DMS 273 treated with DMSO at 0.1 percent for 48 hours (cell line): ENCODE measurements around the gene ASIC4.

Source experiments
- DNase-seq: peaks from one replicate; lab custom pipeline; 2025; lab: John Stamatoyannopoulos, UW

ASIC4 gene

DNA sequence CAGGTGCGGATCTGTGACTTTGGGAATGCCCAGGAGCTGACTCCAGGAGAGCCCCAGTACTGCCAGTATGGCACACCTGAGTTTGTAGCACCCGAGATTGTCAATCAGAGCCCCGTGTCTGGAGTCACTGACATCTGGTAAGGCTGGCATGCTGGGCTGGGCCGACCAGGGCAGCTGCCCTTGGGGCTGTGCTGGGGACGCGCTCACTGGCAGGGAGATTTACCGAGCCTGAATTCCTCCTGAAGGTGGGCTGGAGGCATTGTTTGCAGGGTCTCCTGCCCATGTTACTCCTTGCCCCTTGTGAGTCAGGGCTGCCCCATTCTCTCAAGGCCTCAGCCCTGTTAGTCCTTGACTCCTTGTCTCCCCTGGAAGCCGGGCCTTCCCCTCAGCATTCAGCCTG is 34.3 kb upstream of the ASIC4 start:
- no peak for DNase-seq

DNA sequence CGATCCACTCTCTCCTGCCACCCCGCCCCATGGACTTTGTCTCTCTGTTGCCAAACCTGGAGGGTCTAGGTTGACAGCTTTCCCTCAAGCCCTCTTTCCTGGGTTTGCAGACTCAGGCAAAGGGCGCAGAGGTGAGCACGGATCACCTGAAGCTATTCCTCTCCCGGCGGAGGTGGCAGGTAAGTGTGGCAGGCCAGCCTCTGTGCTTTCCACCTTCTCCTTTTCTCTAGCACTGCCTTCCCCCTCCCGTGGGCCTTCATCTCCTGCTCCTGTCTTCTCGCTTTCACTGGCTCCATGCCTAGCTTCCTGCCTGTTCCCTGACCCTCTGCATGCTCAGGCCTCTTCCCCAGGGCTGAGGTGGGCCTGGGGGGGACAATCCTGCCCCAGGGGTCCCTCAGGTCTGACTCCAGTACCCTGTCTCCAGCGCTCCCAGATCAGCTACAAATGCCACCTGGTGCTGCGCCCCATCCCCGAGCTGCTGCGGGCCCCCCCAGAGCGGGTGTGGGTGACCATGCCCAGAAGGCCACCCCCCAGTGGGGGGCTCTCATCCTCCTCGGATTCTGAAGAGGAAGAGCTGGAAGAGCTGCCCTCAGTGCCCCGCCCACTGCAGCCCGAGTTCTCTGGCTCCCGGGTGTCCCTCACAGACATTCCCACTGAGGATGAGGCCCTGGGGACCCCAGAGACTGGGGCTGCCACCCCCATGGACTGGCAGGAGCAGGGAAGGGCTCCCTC is 31.4 kb upstream of the ASIC4 start:
- no peak for DNase-seq

DNA sequence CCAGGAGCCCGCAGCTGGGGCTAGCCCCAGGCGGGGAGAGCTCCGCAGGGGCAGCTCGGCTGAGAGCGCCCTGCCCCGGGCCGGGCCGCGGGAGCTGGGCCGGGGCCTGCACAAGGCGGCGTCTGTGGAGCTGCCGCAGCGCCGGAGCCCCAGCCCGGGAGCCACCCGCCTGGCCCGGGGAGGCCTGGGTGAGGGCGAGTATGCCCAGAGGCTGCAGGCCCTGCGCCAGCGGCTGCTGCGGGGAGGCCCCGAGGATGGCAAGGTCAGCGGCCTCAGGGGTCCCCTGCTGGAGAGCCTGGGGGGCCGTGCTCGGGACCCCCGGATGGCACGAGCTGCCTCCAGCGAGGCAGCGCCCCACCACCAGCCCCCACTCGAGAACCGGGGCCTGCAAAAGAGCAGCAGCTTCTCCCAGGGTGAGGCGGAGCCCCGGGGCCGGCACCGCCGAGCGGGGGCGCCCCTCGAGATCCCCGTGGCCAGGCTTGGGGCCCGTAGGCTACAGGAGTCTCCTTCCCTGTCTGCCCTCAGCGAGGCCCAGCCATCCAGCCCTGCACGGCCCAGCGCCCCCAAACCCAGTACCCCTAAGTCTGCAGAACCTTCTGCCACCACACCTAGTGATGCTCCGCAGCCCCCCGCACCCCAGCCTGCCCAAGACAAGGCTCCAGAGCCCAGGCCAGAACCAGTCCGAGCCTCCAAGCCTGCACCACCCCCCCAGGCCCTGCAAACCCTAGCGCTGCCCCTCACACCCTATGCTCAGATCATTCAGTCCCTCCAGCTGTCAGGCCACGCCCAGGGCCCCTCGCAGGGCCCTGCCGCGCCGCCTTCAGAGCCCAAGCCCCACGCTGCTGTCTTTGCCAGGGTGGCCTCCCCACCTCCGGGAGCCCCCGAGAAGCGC is 30.6 kb upstream of the ASIC4 start:
- DNase-seq: no peak

DNA sequence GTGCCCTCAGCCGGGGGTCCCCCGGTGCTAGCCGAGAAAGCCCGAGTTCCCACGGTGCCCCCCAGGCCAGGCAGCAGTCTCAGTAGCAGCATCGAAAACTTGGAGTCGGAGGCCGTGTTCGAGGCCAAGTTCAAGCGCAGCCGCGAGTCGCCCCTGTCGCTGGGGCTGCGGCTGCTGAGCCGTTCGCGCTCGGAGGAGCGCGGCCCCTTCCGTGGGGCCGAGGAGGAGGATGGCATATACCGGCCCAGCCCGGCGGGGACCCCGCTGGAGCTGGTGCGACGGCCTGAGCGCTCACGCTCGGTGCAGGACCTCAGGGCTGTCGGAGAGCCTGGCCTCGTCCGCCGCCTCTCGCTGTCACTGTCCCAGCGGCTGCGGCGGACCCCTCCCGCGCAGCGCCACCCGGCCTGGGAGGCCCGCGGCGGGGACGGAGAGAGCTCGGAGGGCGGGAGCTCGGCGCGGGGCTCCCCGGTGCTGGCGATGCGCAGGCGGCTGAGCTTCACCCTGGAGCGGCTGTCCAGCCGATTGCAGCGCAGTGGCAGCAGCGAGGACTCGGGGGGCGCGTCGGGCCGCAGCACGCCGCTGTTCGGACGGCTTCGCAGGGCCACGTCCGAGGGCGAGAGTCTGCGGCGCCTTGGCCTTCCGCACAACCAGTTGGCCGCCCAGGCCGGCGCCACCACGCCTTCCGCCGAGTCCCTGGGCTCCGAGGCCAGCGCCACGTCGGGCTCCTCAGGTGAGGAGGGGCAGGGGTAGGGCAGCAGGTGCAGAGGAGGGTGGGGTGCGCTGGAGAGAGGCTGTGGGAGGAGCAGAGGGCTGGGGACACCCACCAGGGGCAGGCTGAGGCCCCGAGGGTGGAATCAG is 29.7 kb upstream of the ASIC4 start:
- no peak for DNase-seq

DNA sequence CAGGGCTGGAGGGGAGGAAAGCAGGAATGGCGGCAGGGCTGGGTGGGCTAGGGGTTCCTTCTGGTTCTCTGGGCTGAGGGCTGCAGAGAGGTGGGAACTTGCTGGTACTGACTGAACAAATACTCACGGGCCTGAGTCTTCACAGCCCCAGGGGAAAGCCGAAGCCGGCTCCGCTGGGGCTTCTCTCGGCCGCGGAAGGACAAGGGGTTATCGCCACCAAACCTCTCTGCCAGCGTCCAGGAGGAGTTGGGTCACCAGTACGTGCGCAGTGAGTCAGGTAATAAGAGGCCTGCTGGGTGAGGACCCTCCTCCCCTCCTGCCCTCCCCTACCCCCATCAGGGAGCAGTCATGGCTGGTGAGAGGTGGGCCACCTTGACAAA is 29.1 kb upstream of the ASIC4 start:
- DNase-seq: no peak

DNA sequence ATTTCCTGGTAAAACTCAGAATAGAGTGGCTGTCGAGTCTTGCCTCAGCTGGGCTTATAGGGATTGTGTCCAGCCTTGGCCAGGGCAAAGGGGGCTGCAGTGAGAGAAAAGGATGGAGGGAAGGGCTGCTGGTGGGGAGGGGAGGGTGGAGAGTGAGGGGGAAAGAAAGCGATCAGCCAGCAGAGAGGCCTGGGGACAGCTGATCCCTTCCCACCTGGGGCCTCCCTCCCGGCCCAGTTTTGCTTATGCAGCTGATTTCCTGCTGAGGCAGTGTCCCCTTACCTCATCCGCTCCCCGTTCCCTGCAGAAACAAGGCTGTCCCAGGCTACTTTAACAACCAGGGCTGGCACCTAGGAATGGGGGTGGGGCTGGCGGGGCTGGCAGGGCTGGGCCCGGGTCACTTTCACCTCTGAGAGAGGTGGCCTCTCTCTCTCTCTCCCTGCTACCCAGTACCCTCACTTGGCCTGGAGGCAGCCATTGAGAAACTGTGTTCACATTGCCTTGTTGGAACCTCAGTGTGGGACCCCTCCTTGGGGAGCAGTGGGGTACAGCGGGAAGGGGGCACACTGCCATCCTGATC is 27.8 kb upstream of the ASIC4 start:
- DNase-seq: no peak

DNA sequence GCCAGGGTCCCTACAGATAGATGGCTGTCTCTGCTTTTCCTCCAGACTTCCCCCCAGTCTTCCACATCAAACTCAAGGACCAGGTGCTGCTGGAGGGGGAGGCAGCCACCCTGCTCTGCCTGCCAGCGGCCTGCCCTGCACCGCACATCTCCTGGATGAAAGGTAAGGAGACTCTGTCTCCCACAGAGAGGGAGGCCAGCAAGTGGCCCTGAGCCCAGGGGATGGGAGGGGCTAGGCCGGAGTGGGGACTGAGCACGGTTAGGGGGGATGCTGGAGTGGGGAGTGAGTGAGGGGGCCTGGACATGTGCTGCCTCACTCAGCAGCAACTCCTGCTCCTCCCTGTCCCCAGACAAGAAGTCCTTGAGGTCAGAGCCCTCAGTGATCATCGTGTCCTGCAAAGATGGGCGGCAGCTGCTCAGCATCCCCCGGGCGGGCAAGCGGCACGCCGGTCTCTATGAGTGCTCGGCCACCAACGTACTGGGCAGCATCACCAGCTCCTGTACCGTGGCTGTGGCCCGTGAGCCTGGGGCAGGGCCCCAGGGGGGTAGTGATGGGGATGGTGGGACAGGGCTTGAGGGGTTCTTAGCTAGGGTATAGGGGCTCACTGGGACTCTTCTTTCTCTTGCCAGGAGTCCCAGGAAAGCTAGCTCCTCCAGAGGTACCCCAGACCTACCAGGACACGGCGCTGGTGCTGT is 26.0 kb upstream of the ASIC4 start:
- no peak for DNase-seq

DNA sequence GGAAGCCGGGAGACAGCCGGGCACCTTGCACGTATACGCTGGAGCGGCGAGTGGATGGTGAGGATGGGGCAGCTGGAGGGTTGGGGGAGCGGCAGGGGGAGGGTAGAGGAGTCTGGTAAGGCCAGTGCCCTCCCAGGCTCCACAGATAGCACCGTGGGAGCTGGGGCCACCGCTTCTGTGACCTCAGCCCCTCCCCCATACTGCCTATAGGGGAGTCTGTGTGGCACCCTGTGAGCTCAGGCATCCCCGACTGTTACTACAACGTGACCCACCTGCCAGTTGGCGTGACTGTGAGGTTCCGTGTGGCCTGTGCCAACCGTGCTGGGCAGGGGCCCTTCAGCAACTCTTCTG is 25.5 kb upstream of the ASIC4 start:
- no peak for DNase-seq

DNA sequence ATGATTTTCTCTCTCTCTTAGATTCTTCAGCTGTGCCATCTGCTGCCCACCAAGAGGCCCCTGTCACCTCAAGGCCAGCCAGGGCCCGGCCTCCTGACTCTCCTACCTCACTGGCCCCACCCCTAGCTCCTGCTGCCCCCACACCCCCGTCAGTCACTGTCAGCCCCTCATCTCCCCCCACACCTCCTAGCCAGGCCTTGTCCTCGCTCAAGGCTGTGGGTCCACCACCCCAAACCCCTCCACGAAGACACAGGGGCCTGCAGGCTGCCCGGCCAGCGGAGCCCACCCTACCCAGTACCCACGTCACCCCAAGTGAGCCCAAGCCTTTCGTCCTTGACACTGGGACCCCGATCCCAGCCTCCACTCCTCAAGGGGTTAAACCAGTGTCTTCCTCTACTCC is 25.0 kb upstream of the ASIC4 start:
- no peak for DNase-seq

DNA sequence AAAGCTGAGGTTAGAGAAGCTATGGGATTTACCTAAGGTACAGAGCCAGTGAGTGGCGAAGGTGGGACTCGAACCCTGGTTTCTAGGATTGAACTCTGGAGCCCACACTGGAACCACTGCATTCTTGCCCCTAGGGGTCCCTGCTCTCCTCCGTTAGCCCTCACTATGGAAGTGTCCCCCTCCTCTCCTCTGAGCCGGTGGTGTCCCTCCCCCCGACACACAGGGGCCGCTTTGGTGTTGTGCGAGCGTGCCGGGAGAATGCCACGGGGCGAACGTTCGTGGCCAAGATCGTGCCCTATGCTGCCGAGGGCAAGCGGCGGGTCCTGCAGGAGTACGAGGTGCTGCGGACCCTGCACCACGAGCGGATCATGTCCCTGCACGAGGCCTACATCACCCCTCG is 24.1 kb upstream of the ASIC4 start:
- no peak for DNase-seq

DNA sequence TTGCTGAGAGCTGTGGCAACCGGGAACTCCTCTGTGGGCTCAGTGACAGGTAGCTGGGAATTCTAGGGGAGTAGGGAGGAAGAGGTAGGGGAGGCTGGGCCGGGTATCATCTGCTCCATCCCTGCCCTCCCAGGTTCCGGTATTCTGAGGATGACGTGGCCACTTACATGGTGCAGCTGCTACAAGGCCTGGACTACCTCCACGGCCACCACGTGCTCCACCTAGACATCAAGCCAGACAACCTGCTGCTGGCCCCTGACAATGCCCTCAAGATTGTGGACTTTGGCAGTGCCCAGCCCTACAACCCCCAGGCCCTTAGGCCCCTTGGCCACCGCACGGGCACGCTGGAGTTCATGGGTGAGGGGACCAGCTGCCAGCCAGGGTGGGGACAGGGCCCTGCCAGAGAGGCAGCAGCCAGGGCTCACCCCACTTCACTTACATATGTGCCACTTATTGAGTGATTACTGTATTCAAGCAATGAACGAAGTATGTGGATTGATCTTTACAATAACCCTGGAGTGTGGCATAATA is 23.6 kb upstream of the ASIC4 start:
- DNase-seq: no peak

DNA sequence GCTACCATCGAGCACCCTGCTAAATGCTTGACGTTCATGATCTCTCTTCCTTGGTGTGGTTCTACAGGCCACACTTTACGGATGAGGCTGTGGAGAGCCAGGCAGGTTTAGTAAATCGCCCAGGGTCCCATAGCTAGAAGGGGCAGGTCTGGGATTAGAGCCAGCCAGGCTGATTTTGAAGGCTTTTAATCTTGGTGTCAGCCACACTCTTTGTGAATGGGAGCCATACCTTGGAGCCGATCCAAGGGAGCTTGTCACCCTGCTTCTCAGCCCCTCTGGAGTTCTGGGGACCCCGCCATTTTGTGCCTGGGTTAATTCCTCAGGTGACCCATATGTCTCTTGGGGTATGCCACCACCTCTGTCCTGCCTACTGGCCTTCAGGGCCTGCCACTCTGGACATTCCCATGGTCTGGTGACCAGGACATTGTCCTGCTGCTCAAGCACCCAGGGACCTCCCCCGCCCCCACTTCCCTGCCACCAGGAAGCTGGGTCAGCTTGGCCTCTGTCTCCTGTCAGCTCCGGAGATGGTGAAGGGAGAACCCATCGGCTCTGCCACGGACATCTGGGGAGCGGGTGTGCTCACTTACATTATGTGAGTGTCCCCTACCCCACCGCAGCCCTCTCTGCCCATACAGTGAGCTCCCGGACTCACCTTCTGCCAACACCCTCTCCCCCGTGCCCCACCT is 22.9 kb upstream of the ASIC4 start:
- DNase-seq: no peak

DNA sequence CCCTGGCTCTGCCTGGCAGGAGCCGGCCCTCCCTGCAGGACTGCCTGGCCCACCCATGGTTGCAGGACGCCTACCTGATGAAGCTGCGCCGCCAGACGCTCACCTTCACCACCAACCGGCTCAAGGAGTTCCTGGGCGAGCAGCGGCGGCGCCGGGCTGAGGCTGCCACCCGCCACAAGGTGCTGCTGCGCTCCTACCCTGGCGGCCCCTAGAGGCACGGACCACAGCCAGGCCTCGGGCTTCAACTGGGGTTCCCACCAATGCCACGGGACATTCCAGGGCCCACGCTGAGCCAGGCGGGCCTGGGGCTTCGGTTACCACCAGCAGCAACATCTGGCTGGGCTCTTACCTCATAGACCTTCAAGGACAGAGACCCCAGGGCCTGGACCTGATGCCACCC is 21.7 kb upstream of the ASIC4 start:
- DNase-seq: no peak

DNA sequence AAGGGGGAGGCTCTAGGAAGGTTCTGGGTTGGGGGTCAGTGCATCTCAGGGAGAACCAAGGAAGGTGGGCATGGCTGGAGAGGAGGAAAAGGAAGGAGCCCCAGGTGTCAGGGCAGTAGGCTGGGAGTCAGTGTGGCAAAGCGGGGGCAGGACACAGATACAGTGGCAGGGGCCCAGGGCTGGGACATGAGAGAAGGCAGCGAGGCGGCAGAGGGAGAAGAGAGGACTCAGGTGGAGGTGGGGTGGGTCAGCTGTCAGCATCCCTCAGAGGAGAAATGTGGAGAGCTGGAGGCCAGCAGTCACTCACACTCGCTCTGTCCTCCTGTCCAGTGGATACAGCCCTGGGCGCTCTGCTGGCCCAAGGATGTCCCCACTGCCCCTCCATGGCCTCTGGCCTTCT is 21.2 kb upstream of the ASIC4 start:
- DNase-seq: no peak

DNA sequence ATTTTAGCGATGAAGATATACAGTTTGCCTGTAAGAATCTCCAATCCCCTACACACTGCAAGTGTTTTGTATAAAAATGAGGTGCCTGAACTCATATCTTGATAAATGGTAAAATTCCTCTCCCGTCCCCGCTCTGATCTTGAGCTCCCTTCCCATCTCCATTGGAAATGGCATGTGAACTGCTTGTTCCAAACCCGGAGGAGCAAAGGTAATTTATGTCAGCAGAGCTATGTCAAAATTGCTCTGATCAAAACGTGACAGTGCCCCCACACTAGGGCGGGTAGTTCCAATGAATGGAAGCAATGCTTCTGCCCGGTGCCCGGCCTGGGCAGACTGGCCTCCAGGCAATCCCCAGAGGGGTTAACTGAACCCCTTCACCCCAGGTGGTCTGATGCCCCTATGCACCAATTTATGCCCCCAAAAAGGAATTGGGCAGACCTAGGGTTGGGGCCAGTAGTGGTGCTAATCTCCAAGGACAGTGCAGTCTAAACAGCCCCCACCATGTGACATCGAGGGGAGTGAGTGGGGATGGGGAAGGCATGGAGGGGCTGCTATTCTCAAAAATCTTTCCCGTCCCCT is 19.2 kb upstream of the ASIC4 start:
- DNase-seq: no peak

DNA sequence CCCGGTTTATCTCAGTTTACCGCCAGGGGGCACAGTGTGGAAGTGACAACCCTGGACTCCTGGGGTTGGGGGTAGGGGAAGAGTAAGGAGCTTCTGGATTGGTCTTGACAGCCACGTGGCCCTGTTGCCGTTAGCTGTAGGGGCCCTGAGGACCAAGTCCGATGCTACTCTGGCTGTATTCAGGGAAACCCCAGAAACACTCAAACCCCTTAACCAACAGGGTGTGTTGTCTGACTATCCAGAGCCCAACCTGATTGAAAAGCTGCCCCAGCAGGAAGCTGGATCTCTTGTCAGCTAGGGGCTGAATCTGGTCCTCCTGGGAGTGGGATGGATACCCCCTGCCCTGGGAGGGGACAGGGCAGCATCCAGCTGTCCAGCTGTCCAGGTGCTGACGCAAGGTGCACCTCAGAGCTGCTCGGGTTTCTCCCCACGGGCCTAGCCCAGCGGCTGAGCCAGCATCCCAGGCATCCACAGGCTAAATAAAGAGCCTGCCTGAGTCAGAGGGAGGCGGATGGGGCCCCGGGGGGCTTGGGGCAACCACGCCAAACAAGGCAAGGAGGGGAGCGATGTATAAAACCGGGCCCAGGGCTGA is 18.7 kb upstream of the ASIC4 start:
- DNase-seq: peak; percentile 69

DNA sequence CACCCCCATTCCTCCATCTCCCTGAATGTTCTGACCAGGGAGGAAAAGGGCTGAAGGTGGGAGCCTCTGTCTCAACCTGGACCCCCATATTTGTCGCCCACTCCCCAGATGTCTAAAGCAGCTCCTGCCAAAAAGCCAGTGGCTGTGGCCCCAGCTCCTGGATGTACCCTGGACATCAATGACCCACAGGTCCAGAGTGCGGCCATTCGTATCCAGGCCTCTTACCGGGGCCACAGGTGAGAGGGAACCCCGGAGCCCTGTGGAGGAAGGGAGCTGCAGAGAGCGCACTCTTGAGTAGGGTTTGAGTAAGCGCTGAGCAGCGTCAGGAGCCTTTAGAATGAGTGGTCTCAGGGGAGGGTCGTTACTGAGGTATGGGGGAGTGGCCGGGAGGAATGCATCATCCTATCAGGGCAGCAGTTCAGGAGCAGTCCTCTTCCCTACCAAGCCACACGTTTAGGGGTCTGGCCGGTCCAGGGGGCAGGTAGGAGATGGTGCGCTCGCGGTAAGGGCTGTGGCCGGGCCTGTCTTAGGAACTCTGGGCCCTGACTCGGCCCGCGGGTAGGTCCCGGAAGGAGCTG is 17.9 kb upstream of the ASIC4 start:
- DNase-seq: no peak

DNA sequence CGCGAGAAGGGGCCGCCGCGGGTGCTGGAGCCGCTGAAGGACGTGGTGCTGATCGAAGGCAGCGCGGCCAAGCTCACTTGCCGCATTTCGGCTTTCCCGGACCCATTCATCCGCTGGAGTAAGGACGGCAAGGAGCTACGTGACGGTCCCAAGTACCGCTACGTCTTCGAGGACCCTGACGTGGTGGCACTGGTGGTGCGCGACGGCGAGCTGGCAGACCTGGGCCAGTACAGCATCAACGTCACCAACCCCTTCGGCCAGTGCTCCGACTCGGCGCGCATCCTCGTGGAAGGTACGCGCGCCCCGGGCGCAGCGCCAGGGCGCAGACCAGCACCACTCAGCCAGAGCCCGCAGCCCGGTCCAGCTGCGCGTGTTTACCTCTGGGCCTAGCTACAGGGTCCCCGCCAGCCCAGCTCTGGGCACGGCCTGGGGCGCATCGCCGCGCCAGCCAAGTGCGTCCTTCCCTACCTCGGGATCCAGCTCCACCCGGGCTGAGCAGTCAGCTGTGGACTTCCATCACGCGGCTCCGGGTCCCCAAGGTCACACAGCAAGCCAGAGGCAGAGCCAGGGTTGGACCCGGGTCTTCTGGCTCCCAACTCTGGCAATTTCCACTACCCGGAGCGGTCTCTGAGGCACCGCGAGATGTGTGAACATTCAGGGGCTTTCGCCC is 17.3 kb upstream of the ASIC4 start:
- DNase-seq: no peak
